HG02885 (cell line): ENCODE data around the gene RENBP.

ENCODE experiments used
- ATAC-seq: cut with Tn5 transposase; IDR thresholded peaks from one replicate; pipeline ENCODE4 v1.9.1; 2021; ENCODE audit warnings: mild to moderate bottlenecking; ENCODE audit not compliant: unreplicated experiment, poor library complexity

RENBP gene

GRCh38 chrX:153924149-153924861, 20.1 kb downstream of the RENBP start:
- ATAC-seq: no peak

- no peak for ATAC-seq
Measured at GRCh38 chrX:153922932-153923857, 21.2 kb downstream of the RENBP start.

- no peak for ATAC-seq
Measured at GRCh38 chrX:153921511-153922446, 22.7 kb downstream of the RENBP start.

- ATAC-seq: no peak
Measured at GRCh38 chrX:153921070-153921469, 23.4 kb downstream of the RENBP start.

GRCh38 chrX:153920546-153920945, 23.9 kb downstream of the RENBP start:
- no peak for ATAC-seq

- ATAC-seq: no peak
Measured at GRCh38 chrX:153919281-153919680, 25.2 kb downstream of the RENBP start.

- no peak for ATAC-seq
Measured at GRCh38 chrX:153917869-153918268, 26.6 kb downstream of the RENBP start.

GRCh38 chrX:153913701-153914100, 30.7 kb downstream of the RENBP start:
- no peak for ATAC-seq

- ATAC-seq: no peak
Measured at GRCh38 chrX:153913211-153913610, 31.2 kb downstream of the RENBP start.

GRCh38 chrX:153911798-153912197, 32.6 kb downstream of the RENBP start:
- ATAC-seq: no peak

GRCh38 chrX:153910446-153910845, 34.0 kb downstream of the RENBP start:
- no peak for ATAC-seq

- no peak for ATAC-seq
Measured at GRCh38 chrX:153909980-153910360, 34.5 kb downstream of the RENBP start.

GRCh38 chrX:153909024-153909979, 35.1 kb downstream of the RENBP start:
- no peak for ATAC-seq

GRCh38 chrX:153908219-153908860, 36.1 kb downstream of the RENBP start:
- no peak for ATAC-seq

- no peak for ATAC-seq
Measured at GRCh38 chrX:153907456-153907855, 37.0 kb downstream of the RENBP start.

GRCh38 chrX:153906126-153906917, 38.1 kb downstream of the RENBP start:
- ATAC-seq: no peak

GRCh38 chrX:153905481-153906095, 38.9 kb downstream of the RENBP start:
- ATAC-seq: no peak
